Hematopoietic multipotent progenitor cell treated with erythropoietin and hydrocortisone succinate and interleukin-3 and kit ligand, for 6 days (in vitro differentiated cells): ENCODE measurements around the gene SESN3.

Experiments
- DNase-seq: peaks from one replicate; pipeline ENCODE4 v3.0.0-alpha.2; 2015

Gene SESN3

GRCh38 chr11:95115597-95115996 lies 115.4 kb downstream of the SESN3 start:
- no peak for DNase-seq
